Gastrocnemius medialis (tissue), 4 donors: ENCODE measurements around the gene AMTN.

Experiments
- CTCF ChIP-seq, 5 experiments: fragments of 450-650 bp in 3 of 5; fragments of 200-600 bp in 2 of 5; sonication (generic) in 2 of 5; IDR thresholded peaks in 4 of 5; conservative IDR thresholded peaks in 1 of 5; 1 replicate in 4 of 5; 2 replicates in 1 of 5; pipeline ENCODE4 v1.5.1; 2016 to 2019; ENCODE audit warnings: antibody characterized with exemption in 5 of 5, mild to moderate bottlenecking in 3 of 5, moderate library complexity in 3 of 5
- POLR2A ChIP-seq, 2 donors: fragments of 450-650 bp; IDR thresholded peaks; one replicate each; pipeline ENCODE4 v1.6.1; 2017; ENCODE audit warnings: antibody characterized with exemption in 2 of 2, mild to moderate bottlenecking in 2 of 2, moderate library complexity in 2 of 2

DNA sequence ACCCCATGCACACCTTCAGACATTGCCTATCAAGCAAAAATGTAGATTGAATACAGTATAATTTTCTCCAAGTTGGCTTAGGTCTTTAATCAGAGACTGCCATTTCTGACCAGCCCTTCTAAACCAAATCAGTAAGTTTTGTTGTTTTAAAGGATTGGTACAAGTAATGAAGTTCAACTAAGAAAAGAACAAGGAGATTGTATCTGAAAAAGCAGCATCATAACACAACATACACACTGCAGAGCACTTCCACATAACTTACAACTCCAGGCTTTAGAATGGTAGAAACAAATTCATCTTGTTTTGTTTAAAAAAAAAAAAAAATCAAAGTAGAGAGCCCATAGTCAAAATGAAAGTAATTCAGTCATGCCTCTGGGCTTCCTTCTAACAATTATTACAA, 57.6 kb downstream of the AMTN start:
- TF ChIP-seq CTCF (IDR thresholded peaks at IDR 0.05 in 4 of 5, conservative IDR thresholded peaks at IDR 0.05 in 1 of 5) (no peak), POLR2A (IDR thresholded peaks at IDR 0.05) (no peak)
